Peyer's patch (tissue), 4 donors: Measurements from ENCODE around the gene S100A7.
"Not testable (repeated sequence)": the region's sequence is repeated elsewhere in the genome, so short reads cannot be mapped to it uniquely, and the experiment has no call there.

Experiments
- CTCF ChIP-seq, 6 experiments: fragments of 450-650 bp in 4 of 6; fragments of 200-600 bp in 2 of 6; sonication (generic) in 1 of 6; IDR thresholded peaks; one replicate each; pipeline ENCODE4 v1.5.1; 2017 to 2019; ENCODE audit warnings: antibody characterized with exemption in 6 of 6, mild to moderate bottlenecking in 3 of 6, moderate library complexity in 1 of 6
- POLR2A ChIP-seq, 2 donors: fragments of 450-650 bp; IDR thresholded peaks; one replicate each; pipeline ENCODE4 v1.5.1; 2017; ENCODE audit warnings: antibody characterized with exemption in 2 of 2, mild to moderate bottlenecking in 2 of 2, moderate library complexity in 2 of 2

- TF ChIP-seq CTCF, POLR2A (IDR thresholded peaks at IDR 0.05): not testable (repeated sequence)
These were observed 46.5 kb downstream of the S100A7 start for GRCh38 chr1:153413961-153414360.
